Neutrophil (primary cell): ENCODE results near the gene SRSF6.

Experiments
- H3K27ac ChIP-seq: fragments of 200-600 bp; sonication (generic); 2 replicates; pipeline ENCODE4 v1.5.1; 2016; ENCODE audit warnings: mild to moderate bottlenecking, moderate library complexity
- H3K27me3 ChIP-seq: fragments of 200-600 bp; sonication (generic); 2 replicates; pipeline ENCODE4 v1.6.0; 2016; ENCODE audit warnings: mild to moderate bottlenecking
- H3K36me3 ChIP-seq: fragments of 200-600 bp; sonication (generic); 2 replicates; pipeline ENCODE4 v1.5.1; 2017
- H3K4me1 ChIP-seq, 2 experiments: fragments of 200-600 bp in 1 of 2; sonication (generic) in 1 of 2; 1 replicate in 1 of 2; 2 replicates in 1 of 2; pipeline versions ENCODE4 v1.5.1 to v1.6.1; 2013 to 2016; ENCODE audit warnings: low read depth in 1 of 2, low read length in 1 of 2, mild to moderate bottlenecking in 1 of 2, moderate library complexity in 1 of 2; ENCODE audit not compliant: control insufficient read depth in 1 of 2, insufficient read depth in 1 of 2
- H3K4me3 ChIP-seq, 2 experiments: fragments of 200-600 bp in 1 of 2; sonication (generic) in 1 of 2; 1 replicate in 1 of 2; 2 replicates in 1 of 2; pipeline ENCODE4 v1.5.1; 2013 to 2016; ENCODE audit warnings: low read depth in 1 of 2, low read length in 1 of 2, mild to moderate bottlenecking in 1 of 2, moderate library complexity in 1 of 2
- H3K9me3 ChIP-seq: fragments of 200-600 bp; sonication (generic); 2 replicates; pipeline ENCODE4 v1.5.1; 2016
- CTCF ChIP-seq: fragments of 200-600 bp; sonication (generic); IDR thresholded peaks from 2 replicates; pipeline ENCODE4 v1.5.1; 2016; ENCODE audit warnings: antibody characterized with exemption

Gene SRSF6

GRCh38 chr20:43433250-43433854, 24.3 kb upstream of the SRSF6 start:
- Histone ChIP-seq H3K36me3 (no peaks in the 10 kb centered on the region), H3K4me3 (no peak overlapping the region), H3K9me3 (no peaks in the 10 kb centered on the region), H3K27me3 (peaks cover 26% of the 10 kb centered on the region), H3K27ac (no peak overlapping the region), H3K4me1 (no peaks in the 10 kb centered on the region)
- TF ChIP-seq CTCF = no peak

- Histone ChIP-seq H3K9me3 (no peaks in the 10 kb centered on the region), H3K36me3 (no peaks in the 10 kb centered on the region), H3K27ac (no peak overlapping the region), H3K27me3 (peaks cover 26% of the 10 kb centered on the region), H3K4me1 (no peaks in the 10 kb centered on the region), H3K4me3 (no peak overlapping the region)
- no peak for TF ChIP-seq CTCF
These were observed 23.1 kb upstream of the SRSF6 start for GRCh38 chr20:43434565-43434964.

GRCh38 chr20:43438578-43439316, 18.9 kb upstream of the SRSF6 start:
- Histone ChIP-seq H3K36me3 (no peaks in the 10 kb centered on the region), H3K9me3 (no peaks in the 10 kb centered on the region), H3K27me3 (peaks cover 12% of the 10 kb centered on the region), H3K4me1 (no peaks in the 10 kb centered on the region), H3K27ac (no peak overlapping the region), H3K4me3 (no peak overlapping the region)
- TF ChIP-seq CTCF = no peak

GRCh38 chr20:43440531-43440930, 17.2 kb upstream of the SRSF6 start:
- H3K36me3 ChIP-seq = no peaks in the 10 kb centered on the region
- H3K27me3 ChIP-seq = peaks cover 10% of the 10 kb centered on the region
- no peak for TF ChIP-seq CTCF
- no peak overlapping the region for H3K27ac ChIP-seq
- H3K4me1 ChIP-seq = no peaks in the 10 kb centered on the region
- H3K9me3 ChIP-seq = no peaks in the 10 kb centered on the region
- no peak overlapping the region for H3K4me3 ChIP-seq

GRCh38 chr20:43442282-43442880, 15.3 kb upstream of the SRSF6 start:
- H3K36me3 ChIP-seq = no peaks in the 10 kb centered on the region
- TF ChIP-seq CTCF = no peak
- no peaks in the 10 kb centered on the region for H3K9me3 ChIP-seq
- no peak overlapping the region for H3K27ac ChIP-seq
- H3K27me3 ChIP-seq = no peaks in the 10 kb centered on the region
- H3K4me3 ChIP-seq = no peak overlapping the region
- H3K4me1 ChIP-seq = no peaks in the 10 kb centered on the region
